HG02571 (cell line): ENCODE measurements around the gene C1orf167.

Experiments
- ATAC-seq: cut with Tn5 transposase; IDR thresholded peaks from one replicate; pipeline ENCODE4 v1.9.1; 2021; ENCODE audit warnings: mild to moderate bottlenecking, moderate library complexity; ENCODE audit not compliant: unreplicated experiment

C1orf167 gene

GRCh38 chr1:11735854-11736745, 25.9 kb upstream of the C1orf167 start, which contains the start of gene AGTRAP:
TSS of gene AGTRAP (plus strand) at chr1:11736136. CDS start at chr1:11736209, 73 bp downstream.
- peak; percentile 58 for ATAC-seq

- no peak for ATAC-seq
These were observed 25.0 kb upstream of the C1orf167 start for GRCh38 chr1:11736746-11737639.

GRCh38 chr1:11738096-11738495, 23.9 kb upstream of the C1orf167 start:
- no peak for ATAC-seq

- ATAC-seq: no peak
These were observed 23.2 kb upstream of the C1orf167 start for GRCh38 chr1:11738783-11739182.

GRCh38 chr1:11740258-11741192, 21.5 kb upstream of the C1orf167 start:
- no peak for ATAC-seq

DNA sequence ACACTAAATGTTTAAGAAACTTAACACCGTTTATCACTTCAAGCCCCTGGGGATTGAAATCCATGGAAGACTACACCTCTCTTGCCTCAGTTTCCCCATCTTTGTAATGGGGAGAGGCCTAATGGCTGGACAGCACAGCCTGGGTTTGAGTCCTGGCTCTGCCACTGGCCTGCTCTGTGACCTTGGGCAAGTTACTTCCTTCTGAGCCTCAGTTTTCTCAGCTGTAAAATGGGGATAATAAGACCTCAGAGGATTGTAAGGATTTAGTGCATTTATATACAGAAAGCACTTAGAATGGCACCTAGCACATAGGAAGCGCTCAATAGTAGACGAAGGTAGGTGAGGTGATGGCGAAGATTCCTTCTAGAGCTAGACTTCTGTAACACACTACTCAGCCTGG, 20.5 kb upstream of the C1orf167 start:
- ATAC-seq: no peak

DNA sequence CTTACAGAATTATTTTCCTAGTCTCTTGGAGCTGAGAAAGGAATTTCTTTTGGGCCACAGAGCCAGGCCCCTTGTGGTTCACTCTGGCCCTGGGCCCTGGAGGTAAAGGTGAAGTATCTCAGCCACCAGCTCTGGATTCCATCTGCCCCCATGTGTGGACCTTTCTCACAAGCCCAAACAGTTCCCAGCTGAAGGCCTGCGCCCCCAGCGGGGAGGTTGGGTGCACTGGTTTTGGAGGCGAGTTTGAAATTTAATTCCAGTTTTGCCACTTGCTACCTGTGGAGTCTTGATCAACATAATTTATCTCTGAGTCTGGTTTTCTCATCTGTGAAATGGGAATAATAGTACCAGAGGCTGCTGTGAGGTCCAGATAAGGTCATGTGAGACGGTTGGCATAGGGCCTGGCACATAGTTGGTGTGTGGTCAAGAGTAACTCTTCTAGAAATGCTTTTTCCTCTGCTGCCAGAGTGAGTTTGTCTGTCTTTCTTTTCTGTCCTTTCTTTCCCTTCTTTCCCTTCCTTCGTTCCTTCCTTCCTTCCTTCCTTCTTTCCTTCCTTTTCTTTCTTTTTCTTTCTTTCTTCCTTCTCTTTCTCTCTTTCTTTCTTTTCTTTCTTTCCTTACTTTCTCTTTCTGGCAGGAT, 20.0 kb upstream of the C1orf167 start:
- no peak for ATAC-seq

GRCh38 chr1:11744287-11744686, 17.7 kb upstream of the C1orf167 start:
- ATAC-seq: no peak

- ATAC-seq: no peak
These were observed 15.9 kb upstream of the C1orf167 start for GRCh38 chr1:11746092-11746491.

- ATAC-seq: no peak
These were observed 15.1 kb upstream of the C1orf167 start for GRCh38 chr1:11746795-11747487.

GRCh38 chr1:11748294-11749202, 13.4 kb upstream of the C1orf167 start:
- ATAC-seq: no peak

GRCh38 chr1:11749203-11749689, 12.7 kb upstream of the C1orf167 start:
- ATAC-seq: no peak

- ATAC-seq: no peak
These were observed 12.0 kb upstream of the C1orf167 start for GRCh38 chr1:11749996-11750395.

GRCh38 chr1:11751087-11751486, 10.9 kb upstream of the C1orf167 start:
- no peak for ATAC-seq

GRCh38 chr1:11752359-11753088, 9.5 kb upstream of the C1orf167 start:
- no peak for ATAC-seq

DNA sequence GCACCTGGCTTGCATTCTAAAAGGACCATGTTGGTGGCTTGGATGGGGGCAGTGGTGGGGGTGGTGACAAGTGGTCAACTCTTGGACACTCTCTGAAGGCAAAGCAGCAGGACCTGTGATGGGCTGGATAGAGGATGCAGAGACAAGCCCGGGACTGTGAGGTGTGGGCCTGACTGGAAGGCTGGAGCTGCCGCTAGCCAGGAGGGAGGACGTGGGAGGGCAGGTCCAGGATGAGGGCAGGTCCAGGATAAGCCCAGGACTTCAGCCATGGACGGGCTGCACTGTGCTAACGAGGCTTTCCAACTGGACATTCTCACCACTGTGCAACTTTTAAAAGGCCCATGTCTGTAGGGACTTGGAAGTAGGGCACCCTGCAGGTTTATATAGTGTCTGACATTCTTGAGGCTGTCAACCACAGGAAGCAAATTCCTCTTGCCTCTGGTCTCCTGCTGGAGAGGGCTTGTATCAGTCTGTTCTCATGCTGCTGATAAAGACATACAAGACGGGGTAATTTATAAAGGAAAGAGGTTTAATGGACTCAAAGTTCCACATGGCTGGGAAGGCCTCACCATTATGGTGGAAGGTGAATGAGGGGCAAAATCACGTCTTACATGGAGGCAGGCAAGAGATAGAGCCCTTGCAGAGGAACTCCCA, 8.3 kb upstream of the C1orf167 start:
- ATAC-seq: no peak

GRCh38 chr1:11757047-11757446, 4.9 kb upstream of the C1orf167 start:
- no peak for ATAC-seq
